B cell (primary cell): Measurements from ENCODE around the gene VPS26B. TPM values are rescaled to one million over a fixed set of nuclear protein-coding genes. Genes with fewer than 3 reads are reported as not detected.

Experiments used
- ATAC-seq: fragments of 200-7000 bp; cut with Tn5 transposase; one replicate; pipeline ENCODE4 v1.10.0; 2021; ENCODE audit warnings: low read depth, mild to moderate bottlenecking, moderate number of reproducible peaks, moderate library complexity
- CTCF ChIA-PET: fragments of 350-600 bp; sonication (Branson Sonifier 250); formaldehyde crosslinking; loops from one replicate; lab custom pipeline; 2021; ENCODE audit warnings: antibody characterized with exemption, inconsistent platforms; lab: Charles Lee
- POLR2A ChIA-PET: fragments of 350-600 bp; sonication (Branson Sonifier 250); formaldehyde crosslinking; loops from one replicate; lab custom pipeline; 2021; ENCODE audit warnings: antibody characterized with exemption; lab: Charles Lee
- DNase-seq: peaks from one replicate; pipeline ENCODE4 v3.0.0; 2013
- H2AFZ ChIP-seq: 2 replicates; pipeline ENCODE4 v1.6.1; 2012; ENCODE audit warnings: mild to moderate bottlenecking, low read depth, low read length; ENCODE audit not compliant: insufficient read depth, poor library complexity, severe bottlenecking
- H3K27ac ChIP-seq, 2 donors: 1 replicate in 1 of 2; 2 replicates in 1 of 2; pipeline ENCODE4 v1.5.1; 2012 to 2013; ENCODE audit warnings: low read length in 2 of 2, mild to moderate bottlenecking in 2 of 2, moderate library complexity in 1 of 2
- H3K27me3 ChIP-seq, 4 experiments: fragments of 200-600 bp in 1 of 4; sonication (generic) in 1 of 4; replicated peaks in 1 of 4; 1 replicate in 2 of 4; 2 replicates in 2 of 4; pipeline versions ENCODE4 v1.6.1 to v1.7.0; 2013 to 2016; ENCODE audit warnings: low read length in 3 of 4, mild to moderate bottlenecking in 2 of 4, mixed read lengths in 1 of 4, moderate library complexity in 1 of 4; ENCODE audit not compliant: insufficient read depth in 4 of 4, control insufficient read depth in 3 of 4; ENCODE audit errors: control extremely low read depth in 1 of 4
- H3K36me3 ChIP-seq, 2 experiments: replicated peaks in 1 of 2; 1 replicate in 1 of 2; 2 replicates in 1 of 2; pipeline versions ENCODE4 v1.6.1 to v1.7.1; 2013; ENCODE audit warnings: low read length in 1 of 2; ENCODE audit not compliant: insufficient read depth in 2 of 2, control insufficient read depth in 1 of 2; ENCODE audit errors: control extremely low read depth in 1 of 2, extremely low read depth in 1 of 2
- H3K4me1 ChIP-seq, 2 donors: fragments of 200-600 bp in 1 of 2; sonication (generic) in 1 of 2; 1 replicate in 1 of 2; 2 replicates in 1 of 2; pipeline versions ENCODE4 v1.5.1 to v1.6.1; 2013 to 2017; ENCODE audit warnings: low read length in 2 of 2; ENCODE audit not compliant: control insufficient read depth in 2 of 2, insufficient read depth in 2 of 2
- H3K4me2 ChIP-seq: replicated peaks from 2 replicates; pipeline ENCODE3; 2012; ENCODE audit warnings: mild to moderate bottlenecking, low read depth, low read length; ENCODE audit not compliant: poor library complexity, severe bottlenecking
- H3K4me3 ChIP-seq, 5 experiments: fragments of 200-600 bp in 1 of 5; sonication (generic) in 1 of 5; 1 replicate in 3 of 5; 2 replicates in 2 of 5; pipeline versions ENCODE4 v1.5.1 to v1.7.0; 2011 to 2016; ENCODE audit warnings: low read length in 4 of 5, mild to moderate bottlenecking in 4 of 5, low read depth in 2 of 5, control low read depth in 1 of 5, moderate library complexity in 1 of 5; ENCODE audit not compliant: insufficient read depth in 1 of 5; ENCODE audit errors: control extremely low read depth in 1 of 5, extremely low read depth in 1 of 5
- H3K79me2 ChIP-seq: fragments of 200-600 bp; sonication (generic); one replicate; pipeline ENCODE4 v1.6.0; 2016; ENCODE audit warnings: low read length; ENCODE audit not compliant: control insufficient read depth, insufficient read depth
- H3K9ac ChIP-seq: fragments of 200-600 bp; sonication (generic); 2 replicates; pipeline ENCODE4 v1.6.1; 2017; ENCODE audit warnings: mild to moderate bottlenecking, low read length, moderate library complexity
- H3K9me3 ChIP-seq, 3 donors: one replicate each; pipeline versions ENCODE4 v1.6.1 to v1.7.1; 2013; ENCODE audit warnings: low read length in 2 of 3; ENCODE audit not compliant: control insufficient read depth in 2 of 3, insufficient read depth in 1 of 3; ENCODE audit errors: control extremely low read depth in 1 of 3
- H4K20me1 ChIP-seq: 2 replicates; pipeline ENCODE4 v1.6.0; 2012; ENCODE audit warnings: mild to moderate bottlenecking, low read length; ENCODE audit not compliant: insufficient read depth, control insufficient read depth, poor library complexity, severe bottlenecking
- H3K27ac Mint-ChIP-seq: one replicate; pipeline ENCODE4 v1.8.0; 2021; ENCODE audit warnings: mixed read lengths
- H3K27me3 Mint-ChIP-seq: one replicate; pipeline ENCODE4 v1.8.0; 2021; ENCODE audit warnings: mixed read lengths
- H3K4me1 Mint-ChIP-seq: one replicate; pipeline ENCODE4 v1.8.0; 2021; ENCODE audit warnings: mixed read lengths
- H3K4me3 Mint-ChIP-seq: one replicate; pipeline ENCODE4 v1.8.0; 2021; ENCODE audit warnings: mixed read lengths
- H3K9me3 Mint-ChIP-seq: one replicate; pipeline ENCODE4 v1.8.0; 2022; ENCODE audit warnings: mixed read lengths; ENCODE audit not compliant: insufficient read depth
- CTCF ChIP-seq: fragments of 200-600 bp; IDR thresholded peaks from one replicate; pipeline ENCODE4 v1.8.0; 2022; ENCODE audit warnings: antibody characterized with exemption, mild to moderate bottlenecking
- EZH2 ChIP-seq: IDR thresholded peaks from 2 replicates; pipeline ENCODE4 v1.6.1; 2012; ENCODE audit warnings: borderline replicate concordance, low read depth, mild to moderate bottlenecking, moderate library complexity, low read length; ENCODE audit not compliant: insufficient read depth, poor library complexity, severe bottlenecking
- WGBS: methylation state at CpG from one replicate; pipeline ENCODE4 v1.1.5; 2013; ENCODE audit warnings: missing lambda C conversion rate; ENCODE audit not compliant: insufficient coverage; 5-methylcytosine and 5-hydroxymethylcytosine counted together
- intact Hi-C: fragments of 100-400 bp; cut with micrococcal nuclease; formaldehyde crosslinking; loops from one replicate; pipeline ENCODE4 v1.10.0; 2022
- polyA plus RNA-seq: library from polyadenylated mRNA; depleted of rRNA; stranded (reverse); fragments of >200 nt; gene quantifications from 2 replicates; pipeline ENCODE4 v1.2.3, GENCODE V29; 2012
- total RNA-seq, 2 donors: library from RNA; stranded (reverse); fragments of 120-200 nt in 1 of 2; gene quantifications; 1 replicate in 1 of 2; 2 replicates in 1 of 2; pipeline versions ENCODE4 v1.2.3 to v1.2.4, GENCODE V29; 2013 to 2022

VPS26B gene
- total and polyA plus RNA-seq, 2 donors (not counting 1 experiment from before 2014, with no cell fraction given), result 14.7 to 38.5 TPM

GRCh38 chr11:134292661-134293060 is 68.2 kb downstream of the VPS26B start:
- ATAC-seq (no peak), DNase-seq (no peak)
- H3K4me3 Mint-ChIP-seq, result no peak overlapping the region
- H2AFZ ChIP-seq, result no peak overlapping the region
- H3K27ac Mint-ChIP-seq, result no peak overlapping the region
- ChIA-PET POLR2A (no interaction called here), CTCF (no interaction called here)
- WGBS, result 92% methylated on average over 15 of the region's 15 CpGs
- H3K27me3 Mint-ChIP-seq, result peaks cover 24% of the 10 kb centered on the region
- no peak overlapping the region for H3K9ac ChIP-seq
- no peak overlapping the region for H3K27ac ChIP-seq
- no peaks in the 10 kb centered on the region for H3K4me1 Mint-ChIP-seq
- H4K20me1 ChIP-seq, result no peaks in the 10 kb centered on the region
- no peak overlapping the region for H3K4me3 ChIP-seq
- H3K36me3 ChIP-seq, result no peaks in the 10 kb centered on the region
- no peaks in the 10 kb centered on the region for H3K79me2 ChIP-seq
- H3K4me1 ChIP-seq, result no peaks in the 10 kb centered on the region
- peaks cover 0 to 3% (median 1%) of the 10 kb centered on the region in 4 experiments for H3K27me3 ChIP-seq
- intact Hi-C loops, result no loop called here
- TF ChIP-seq EZH2 (no peak), CTCF (no peak)
- no peaks in the 10 kb centered on the region for H3K9me3 ChIP-seq
- no peaks in the 10 kb centered on the region for H3K9me3 Mint-ChIP-seq
- no peak overlapping the region for H3K4me2 ChIP-seq

- CTCF ChIA-PET, result no interaction called here
- TF ChIP-seq CTCF (no peak), EZH2 (no peak)
These were observed 68.9 kb downstream of the VPS26B start for GRCh38 chr11:134293119-134294113.

More at GRCh38 chr11:134293119-134294113, 68.9 kb downstream of the VPS26B start:
- POLR2A ChIA-PET, result no interaction called here
- Histone ChIP-seq H3K4me3 (no peak overlapping the region), H2AFZ (no peak overlapping the region), H3K27me3 (peaks cover 0 to 2% (median 0%) of the 10 kb centered on the region in 4 experiments), H3K9me3 (no peaks in the 10 kb centered on the region), H3K79me2 (no peaks in the 10 kb centered on the region), H3K4me1 (no peaks in the 10 kb centered on the region), H3K9ac (no peak overlapping the region), H3K27ac (no peak overlapping the region), H4K20me1 (no peaks in the 10 kb centered on the region), H3K36me3 (no peaks in the 10 kb centered on the region), H3K4me2 (no peak overlapping the region)
- Mint-ChIP-seq H3K9me3 (no peaks in the 10 kb centered on the region), H3K4me3 (no peak overlapping the region), H3K4me1 (no peaks in the 10 kb centered on the region), H3K27me3 (peaks cover 19% of the 10 kb centered on the region), H3K27ac (no peak overlapping the region)
- WGBS, result 79% methylated on average over 18 of the region's 20 CpGs
- intact Hi-C loops, result no loop called here
- DNase-seq, result no peak
- no peak for ATAC-seq
